ENCODE measurements around the gene PRR15.

PRR15 gene

GRCh38 chr7:29611941-29612544, 48.4 kb downstream of the PRR15 start:
- DNase-seq = no peak

DNA sequence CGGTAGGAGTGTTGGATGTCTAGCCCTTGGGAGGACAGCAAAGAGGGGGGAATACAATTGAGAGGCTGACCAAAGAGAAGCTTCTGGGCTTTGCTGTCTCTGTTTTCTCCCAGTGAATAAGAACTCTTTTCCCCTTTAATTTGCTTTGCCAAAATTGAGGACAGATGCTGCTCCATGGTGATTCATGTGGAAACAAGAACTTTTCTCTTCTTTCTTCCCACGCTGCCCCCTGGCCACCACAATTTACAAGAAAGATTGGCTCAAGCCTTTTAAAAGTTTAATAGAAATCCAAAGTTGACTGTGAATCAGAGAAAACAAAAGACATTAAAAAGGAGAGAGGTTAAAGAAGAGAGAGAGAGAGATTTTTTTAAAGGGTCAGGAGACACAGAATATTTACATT, 49.0 kb downstream of the PRR15 start:
- no peak for DNase-seq

- no peak for DNase-seq
Observed at GRCh38 chr7:29613100-29613499, 49.5 kb downstream of the PRR15 start.

GRCh38 chr7:29614229-29614628, 50.6 kb downstream of the PRR15 start:
- no peak for DNase-seq

All from activated naive CD4-positive, alpha-beta T cell treated with anti-CD3 and anti-CD28 coated beads, Interleukin-2, amount 50 U/mL, for 16 hours (primary cell).